ENCODE results near the gene CAMK2B.

GRCh38 chr7:44236333-44236728, 89.1 kb downstream of the CAMK2B start:
- TF ChIP-seq, protein P1, sequence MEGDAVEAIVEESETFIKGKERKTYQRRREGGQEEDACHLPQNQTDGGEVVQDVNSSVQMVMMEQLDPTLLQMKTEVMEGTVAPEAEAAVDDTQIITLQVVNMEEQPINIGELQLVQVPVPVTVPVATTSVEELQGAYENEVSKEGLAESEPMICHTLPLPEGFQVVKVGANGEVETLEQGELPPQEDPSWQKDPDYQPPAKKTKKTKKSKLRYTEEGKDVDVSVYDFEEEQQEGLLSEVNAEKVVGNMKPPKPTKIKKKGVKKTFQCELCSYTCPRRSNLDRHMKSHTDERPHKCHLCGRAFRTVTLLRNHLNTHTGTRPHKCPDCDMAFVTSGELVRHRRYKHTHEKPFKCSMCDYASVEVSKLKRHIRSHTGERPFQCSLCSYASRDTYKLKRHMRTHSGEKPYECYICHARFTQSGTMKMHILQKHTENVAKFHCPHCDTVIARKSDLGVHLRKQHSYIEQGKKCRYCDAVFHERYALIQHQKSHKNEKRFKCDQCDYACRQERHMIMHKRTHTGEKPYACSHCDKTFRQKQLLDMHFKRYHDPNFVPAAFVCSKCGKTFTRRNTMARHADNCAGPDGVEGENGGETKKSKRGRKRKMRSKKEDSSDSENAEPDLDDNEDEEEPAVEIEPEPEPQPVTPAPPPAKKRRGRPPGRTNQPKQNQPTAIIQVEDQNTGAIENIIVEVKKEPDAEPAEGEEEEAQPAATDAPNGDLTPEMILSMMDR (IDR thresholded peaks at IDR 0.05; ENCODE audit: insufficient read depth, low read length, poor library complexity, severe bottlenecking) = no peak
- no peak for TF ChIP-seq EZH2phosphoT487 (conservative IDR thresholded peaks at IDR 0.05; ENCODE audit: low read length)
